Ishikawa (cell line): ENCODE measurements around the gene MIDN.
A peak's percentile ranks its signal among the peaks of the same experiment; 100 is the strongest.

ENCODE experiments used
- CEBPB ChIP-seq: IDR thresholded peaks from 2 replicates; pipeline ENCODE4 v1.6.1; 2012
- CREB1 ChIP-seq: IDR thresholded peaks from 2 replicates; pipeline ENCODE4 v1.6.1; 2012; ENCODE audit warnings: low read depth
- EGR1 ChIP-seq: IDR thresholded peaks from 2 replicates; pipeline ENCODE4 v1.6.1; 2012
- EP300 ChIP-seq: IDR thresholded peaks from 2 replicates; pipeline ENCODE4 v1.6.1; 2012; ENCODE audit warnings: borderline replicate concordance
- FOXM1 ChIP-seq: IDR thresholded peaks from 2 replicates; pipeline ENCODE4 v1.6.1; 2012; ENCODE audit warnings: low read depth, borderline replicate concordance
- MAX ChIP-seq: IDR thresholded peaks from 2 replicates; pipeline ENCODE4 v1.6.1; 2012
- NFIC ChIP-seq: IDR thresholded peaks from 2 replicates; pipeline ENCODE4 v1.6.1; 2012
- RAD21 ChIP-seq: IDR thresholded peaks from 2 replicates; pipeline ENCODE4 v1.6.1; 2012; ENCODE audit warnings: low read depth
- REST ChIP-seq: IDR thresholded peaks from 2 replicates; pipeline ENCODE4 v1.6.1; 2012; ENCODE audit warnings: low read depth, mild to moderate bottlenecking
- TAF1 ChIP-seq: IDR thresholded peaks from 2 replicates; pipeline ENCODE4 v1.6.1; 2012; ENCODE audit warnings: low read depth, mild to moderate bottlenecking
- TCF12 ChIP-seq: IDR thresholded peaks from 2 replicates; pipeline ENCODE4 v1.6.1; 2012; ENCODE audit warnings: low read depth
- TEAD4 ChIP-seq: IDR thresholded peaks from 2 replicates; pipeline ENCODE4 v1.6.1; 2012
- USF1 ChIP-seq: IDR thresholded peaks from 2 replicates; pipeline ENCODE4 v1.6.1; 2012
- ZBTB7A ChIP-seq: IDR thresholded peaks from 2 replicates; pipeline ENCODE4 v1.6.1; 2012; ENCODE audit warnings: low read depth

Gene MIDN

GRCh38 chr19:1278713-1279660 lies 30.6 kb downstream of the MIDN start:
- TF ChIP-seq REST: no peak
- TF ChIP-seq USF1: no peak
- TF ChIP-seq CEBPB: no peak
- no peak for TF ChIP-seq EP300
- no peak for TF ChIP-seq ZBTB7A
- TF ChIP-seq MAX: no peak
- TF ChIP-seq NFIC: no peak

GRCh38 chr19:1279782-1280341 lies 31.5 kb downstream of the MIDN start:
- TF ChIP-seq TCF12: no peak
- peak; percentile 91 for TF ChIP-seq RAD21
- TF ChIP-seq NFIC: no peak
- no peak for TF ChIP-seq CREB1
- peak; percentile 30; the same call in 1 of the 2 replicates for TF ChIP-seq MAX
- 0 out of 2 replicates have a peak, but pooled peaks have one; percentile 10 for TF ChIP-seq USF1

- TF ChIP-seq TEAD4: no peak
Observed at GRCh38 chr19:1280636-1281568, 32.5 kb downstream of the MIDN start.

- no peak for TF ChIP-seq TEAD4
- TF ChIP-seq ZBTB7A: no peak
- TF ChIP-seq TCF12: no peak
- TF ChIP-seq MAX: no peak
- TF ChIP-seq EP300: no peak
- no peak for TF ChIP-seq TAF1
- no peak for TF ChIP-seq FOXM1
- TF ChIP-seq RAD21: no peak
- TF ChIP-seq REST: no peak
- TF ChIP-seq EGR1: no peak
- TF ChIP-seq CREB1: no peak
- no peak for TF ChIP-seq USF1
Observed at GRCh38 chr19:1281569-1282287, 33.3 kb downstream of the MIDN start.
